NK-92 treated with Interleukin-12 subunit alpha and Interleukin-12 subunit beta, amount 100 ng/mL, for 24 hours (cell line): ENCODE data around the gene SECTM1.
"Not testable (repeated sequence)": the region's sequence is repeated elsewhere in the genome, so short reads cannot be mapped to it uniquely, and the experiment has no call there.

Source experiments
- DNase-seq: peaks from one replicate; lab custom pipeline; 2025; lab: John Stamatoyannopoulos, UW

The SECTM1 gene

DNA sequence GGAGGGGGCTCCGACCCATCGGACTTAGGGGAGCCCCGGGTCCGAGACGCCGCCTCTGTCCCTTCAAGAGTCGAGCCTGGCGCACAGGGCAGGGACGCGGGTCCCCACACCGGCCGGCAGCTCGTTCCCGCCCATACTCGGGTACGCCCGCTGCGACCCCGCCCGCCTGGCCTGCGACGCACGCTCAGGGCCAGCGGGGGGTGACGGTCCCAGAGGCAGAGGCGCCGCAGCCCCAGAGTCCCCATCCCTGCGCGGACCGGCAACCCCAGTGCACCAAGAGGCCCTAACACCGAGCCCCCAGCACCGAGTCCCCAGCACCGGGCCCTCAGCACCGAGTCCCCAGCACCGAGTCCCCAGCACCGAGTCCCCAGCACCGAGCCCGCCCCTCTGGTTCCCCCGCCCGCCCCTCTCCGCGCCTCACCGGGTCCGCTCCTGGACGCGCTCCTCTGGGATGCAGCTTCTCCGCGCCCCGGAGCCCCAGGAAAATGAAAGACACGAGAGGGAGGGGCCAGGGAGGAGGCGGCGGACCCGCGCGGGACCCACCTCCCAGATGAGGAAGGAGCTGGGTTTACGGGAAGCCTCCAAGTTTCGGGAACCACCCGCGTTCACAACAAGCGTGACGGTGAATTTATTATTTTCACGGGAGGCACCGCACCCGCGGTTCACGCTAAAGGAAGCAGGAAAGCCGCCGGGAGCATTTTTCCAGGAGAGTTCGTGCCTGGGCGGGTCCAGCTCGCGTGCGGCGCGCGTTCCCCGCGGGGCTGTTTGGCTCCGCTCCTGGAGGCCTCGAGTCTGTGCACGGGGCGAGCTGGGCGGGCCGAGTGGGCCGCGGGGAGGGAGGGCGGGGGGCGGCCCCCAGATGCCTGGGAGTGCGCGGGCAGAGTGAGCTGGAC is at the start of gene SECTM1:
SECTM1 (minus strand) TSS at position 488 of the 893 bp plus-strand sequence. CDS start 6,526 bp downstream, outside the sequence.
- no peak for DNase-seq

DNA sequence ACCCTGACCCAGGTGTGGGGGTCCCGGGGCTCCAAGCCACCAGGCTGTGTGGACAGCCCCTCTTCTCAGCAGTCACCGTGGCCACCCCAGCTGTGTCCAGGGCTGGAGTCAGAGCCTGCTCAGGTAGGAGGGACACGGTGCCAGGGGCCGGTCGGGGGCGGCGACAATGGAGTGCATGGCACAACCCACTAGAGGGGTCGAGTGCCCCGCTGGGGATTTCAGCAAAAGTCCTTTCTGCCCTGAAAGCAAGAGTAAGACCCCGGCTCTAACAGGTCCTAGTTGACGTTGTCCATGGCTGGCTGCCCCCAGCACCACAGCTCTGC is 49.3 kb upstream of the SECTM1 start:
- no peak for DNase-seq

DNA sequence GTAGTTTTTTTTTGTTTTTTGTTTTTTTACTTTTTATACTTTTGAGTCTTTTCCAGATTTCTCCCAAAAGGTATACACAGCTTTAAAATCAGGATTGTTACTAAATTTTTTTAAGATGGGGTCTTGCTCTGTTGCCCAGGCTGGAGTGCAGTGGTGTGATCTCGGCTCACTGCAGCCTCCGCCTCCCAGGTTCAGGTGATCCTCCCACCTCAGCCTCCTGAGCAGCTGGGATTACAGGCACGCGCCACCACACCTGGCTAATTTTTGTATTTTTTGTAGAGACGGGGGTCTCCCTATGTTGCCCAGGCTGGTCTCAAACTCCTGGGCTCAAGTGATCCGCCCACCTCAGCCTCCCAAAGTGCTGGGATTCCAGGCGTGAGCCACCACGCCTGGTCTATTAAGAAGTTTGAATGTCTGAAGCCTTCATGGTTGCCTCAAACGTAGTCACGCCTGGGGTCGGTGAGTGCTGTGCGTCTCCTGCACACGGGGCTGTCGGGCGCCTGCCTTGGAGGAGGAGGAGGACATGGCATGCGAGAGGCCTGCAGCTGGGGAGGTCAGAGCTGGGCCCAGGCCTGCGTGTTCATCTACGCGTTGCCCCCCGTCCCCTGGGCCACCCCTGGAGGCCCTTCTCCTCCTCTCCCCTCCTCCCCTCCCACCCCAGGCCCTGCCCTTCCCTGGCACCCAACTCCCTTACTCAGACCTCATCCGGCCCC is 48.8 kb upstream of the SECTM1 start:
- not testable (repeated sequence) for DNase-seq

DNA sequence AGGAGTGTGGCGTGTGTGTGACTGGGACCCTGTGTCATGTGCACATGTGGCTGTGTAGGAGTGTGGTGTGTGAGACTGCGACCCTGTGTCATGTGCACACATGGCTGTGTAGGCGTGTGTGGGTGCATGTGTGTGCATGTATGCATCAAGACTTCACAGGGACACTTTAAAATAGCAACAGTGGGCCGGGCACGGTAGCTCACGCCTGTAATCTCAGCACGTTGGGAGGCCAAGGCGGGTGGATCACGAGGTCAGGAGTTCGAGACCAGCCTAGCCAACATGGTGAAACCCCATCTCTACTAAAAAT is 48.1 kb upstream of the SECTM1 start:
- DNase-seq, result not testable (repeated sequence)

DNA sequence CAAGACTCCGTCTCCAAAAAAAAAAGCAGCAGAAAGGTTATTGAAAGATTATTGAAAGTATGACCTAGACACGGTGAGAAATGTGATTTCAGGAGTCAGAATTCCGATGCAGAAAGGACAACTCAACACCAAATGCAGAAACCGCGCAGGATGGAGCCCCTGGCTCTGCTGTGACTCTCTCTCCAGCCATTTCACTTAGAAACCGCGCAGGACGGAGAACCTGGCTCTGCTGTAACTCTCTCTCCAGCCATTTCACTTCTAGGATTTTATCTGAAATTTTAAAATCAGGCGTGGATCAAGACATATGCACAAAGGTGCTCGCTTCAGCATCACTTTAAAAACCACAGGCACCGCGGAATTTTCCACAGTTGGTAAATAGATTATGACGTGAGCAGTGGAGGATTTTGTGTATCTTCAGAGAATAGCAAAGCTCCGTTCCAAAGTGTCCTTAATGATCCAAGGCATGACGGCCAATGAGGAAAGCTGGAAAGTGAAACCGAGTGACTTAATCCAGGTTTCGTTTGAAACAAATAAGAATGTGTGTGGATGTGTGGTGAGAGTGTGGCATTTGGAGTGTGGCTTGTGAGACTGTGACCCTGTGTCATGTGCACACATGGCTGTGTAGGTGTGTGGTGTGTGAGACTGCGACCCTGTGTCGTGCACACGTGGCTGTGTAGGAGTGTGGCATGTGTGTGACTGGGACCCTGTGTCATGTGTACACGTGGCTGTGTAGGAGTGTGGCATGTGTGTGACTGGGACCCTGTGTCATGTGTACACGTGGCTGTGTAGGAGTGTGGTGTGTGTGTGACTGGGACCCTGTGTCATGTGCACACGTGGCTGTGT is 47.5 kb upstream of the SECTM1 start:
- DNase-seq, result no peak

DNA sequence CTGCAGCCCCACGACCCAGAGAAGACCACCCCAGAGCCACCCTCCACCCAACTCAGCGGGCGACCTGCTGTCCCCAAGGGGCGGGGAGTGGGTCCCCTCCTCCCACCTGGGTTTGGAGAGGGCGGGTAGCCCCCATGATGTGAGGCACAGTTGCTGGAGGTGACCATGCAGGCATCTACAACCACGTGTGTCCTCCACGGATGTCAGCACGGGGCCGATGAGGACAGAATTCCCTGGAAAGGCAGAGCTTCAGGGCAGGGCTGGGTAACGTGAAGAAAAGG is 45.1 kb upstream of the SECTM1 start:
- no peak for DNase-seq

DNA sequence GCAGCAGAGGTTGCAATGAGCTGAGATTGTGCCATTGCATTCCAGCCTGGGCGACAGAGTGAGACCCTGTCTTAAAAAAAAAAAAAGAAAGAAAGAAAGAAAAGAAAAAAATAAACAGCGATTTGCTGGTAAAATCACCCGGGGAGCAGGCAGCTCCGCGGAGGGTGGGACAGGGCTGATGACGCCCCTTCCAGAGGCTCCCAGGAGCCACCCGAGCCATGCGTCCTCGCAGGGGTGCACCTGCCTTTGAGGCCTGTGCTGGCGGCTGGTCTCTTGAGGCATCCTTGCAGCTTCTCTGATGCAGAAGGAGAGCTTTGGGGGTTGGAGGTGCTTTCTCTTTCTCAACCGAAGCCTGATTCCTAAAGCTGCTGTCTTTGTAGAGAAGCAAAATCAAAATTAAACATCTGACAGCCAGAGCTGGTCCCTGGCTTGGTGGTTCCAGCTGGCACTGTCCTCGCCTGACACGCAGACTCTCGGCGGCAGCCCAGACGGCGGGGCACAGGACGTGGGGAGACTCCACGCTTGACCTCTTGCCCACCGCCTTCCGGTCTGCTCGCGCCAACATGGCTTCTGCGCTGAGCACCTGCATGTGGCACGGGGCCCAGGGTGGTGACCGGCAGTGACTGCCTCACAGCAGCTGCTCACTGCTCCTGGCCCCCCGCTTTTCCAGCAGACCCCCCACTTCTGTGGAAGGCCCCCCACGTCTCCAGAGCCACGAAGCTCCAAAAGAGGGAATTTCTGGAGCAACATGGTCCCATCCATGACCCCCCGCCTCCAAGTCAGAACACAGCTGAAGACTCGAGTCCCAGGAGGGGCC is 44.6 kb upstream of the SECTM1 start:
- DNase-seq, result no peak

DNA sequence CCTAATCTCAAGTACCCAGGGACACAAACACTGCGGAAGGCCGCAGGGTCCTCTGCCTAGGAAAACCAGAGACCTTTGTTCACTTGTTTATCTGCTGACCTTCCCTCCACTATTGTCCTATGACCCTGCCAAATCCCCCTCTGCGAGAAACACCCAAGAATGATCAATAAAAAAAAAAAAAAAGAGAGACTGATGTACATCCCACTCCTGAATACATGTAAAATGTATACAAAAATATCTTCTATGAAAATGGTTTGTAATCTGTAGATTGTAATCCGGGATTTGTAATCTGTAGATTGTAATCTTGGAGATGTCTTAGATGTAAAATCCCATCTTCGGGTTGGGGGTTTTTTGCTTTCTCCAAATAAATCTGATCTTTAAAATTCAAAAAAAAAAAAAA is 43.7 kb upstream of the SECTM1 start:
- not testable (repeated sequence) for DNase-seq

DNA sequence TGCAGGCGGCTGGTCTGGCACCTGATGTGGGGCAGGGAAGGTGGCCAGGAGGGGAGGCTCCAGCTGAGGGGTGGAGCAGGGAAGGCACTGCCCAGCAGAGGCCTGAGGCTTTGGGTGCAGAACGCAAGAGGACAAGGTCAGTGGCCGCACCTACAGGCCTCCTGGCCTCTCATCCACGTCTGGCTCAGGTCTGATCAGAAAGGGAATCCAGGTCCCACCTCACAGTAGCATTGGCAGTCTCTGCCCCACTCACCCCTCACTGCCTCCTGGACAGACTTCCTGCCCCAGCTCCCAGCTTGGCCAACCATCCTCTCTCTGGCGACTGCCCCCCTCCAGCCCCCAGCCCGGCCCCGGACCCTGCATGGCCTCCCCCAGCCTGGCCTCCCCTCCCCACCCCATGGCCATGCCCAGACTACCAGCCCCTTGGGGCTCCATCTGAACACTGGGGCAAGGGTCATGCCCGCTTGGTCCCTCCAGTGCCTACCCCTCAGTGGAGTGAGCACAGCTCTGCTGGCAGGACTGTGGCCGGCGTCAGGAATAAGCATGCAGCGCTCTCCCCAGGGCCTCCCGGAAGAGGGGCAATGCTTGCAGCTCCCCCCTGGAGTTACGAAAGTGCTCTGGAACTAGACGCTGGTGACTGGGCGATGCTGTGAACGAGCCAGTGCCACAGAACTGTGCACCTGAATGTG is 42.6 kb upstream of the SECTM1 start:
- no peak for DNase-seq

DNA sequence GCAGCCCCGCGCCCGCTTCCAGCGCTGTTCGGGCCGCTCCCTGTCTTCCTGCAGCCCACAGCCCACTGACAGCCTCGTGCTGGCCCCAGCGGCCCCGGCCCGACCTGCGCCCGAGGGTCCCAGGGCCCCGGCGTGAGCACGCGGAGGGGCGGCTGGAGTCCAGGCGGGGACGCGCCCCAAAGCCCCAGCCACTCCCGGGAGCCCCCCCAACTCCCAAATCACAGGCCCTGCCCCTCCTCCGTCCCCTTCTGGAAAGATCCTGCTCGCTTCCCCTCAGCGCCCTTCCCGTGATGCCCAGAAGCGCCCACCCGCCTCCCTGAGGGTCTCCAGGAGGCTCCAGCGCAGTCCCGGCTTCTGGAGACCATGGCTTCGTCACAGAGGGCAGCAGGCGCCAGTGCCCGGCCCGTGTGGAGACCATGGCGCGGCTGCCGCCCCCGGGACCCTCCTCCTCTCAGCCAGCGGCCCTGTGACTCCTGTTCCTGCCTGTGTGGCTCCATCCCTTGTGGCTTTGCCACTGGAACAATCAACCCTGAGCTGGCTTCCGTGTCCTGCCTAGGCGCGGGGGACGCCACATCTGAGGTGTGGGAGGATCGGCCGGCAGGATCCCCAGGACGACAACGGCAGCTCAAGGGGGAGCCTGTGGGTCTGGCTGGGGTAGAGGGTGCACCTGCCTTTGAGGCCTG is 41.9 kb upstream of the SECTM1 start:
- DNase-seq, result no peak

DNA sequence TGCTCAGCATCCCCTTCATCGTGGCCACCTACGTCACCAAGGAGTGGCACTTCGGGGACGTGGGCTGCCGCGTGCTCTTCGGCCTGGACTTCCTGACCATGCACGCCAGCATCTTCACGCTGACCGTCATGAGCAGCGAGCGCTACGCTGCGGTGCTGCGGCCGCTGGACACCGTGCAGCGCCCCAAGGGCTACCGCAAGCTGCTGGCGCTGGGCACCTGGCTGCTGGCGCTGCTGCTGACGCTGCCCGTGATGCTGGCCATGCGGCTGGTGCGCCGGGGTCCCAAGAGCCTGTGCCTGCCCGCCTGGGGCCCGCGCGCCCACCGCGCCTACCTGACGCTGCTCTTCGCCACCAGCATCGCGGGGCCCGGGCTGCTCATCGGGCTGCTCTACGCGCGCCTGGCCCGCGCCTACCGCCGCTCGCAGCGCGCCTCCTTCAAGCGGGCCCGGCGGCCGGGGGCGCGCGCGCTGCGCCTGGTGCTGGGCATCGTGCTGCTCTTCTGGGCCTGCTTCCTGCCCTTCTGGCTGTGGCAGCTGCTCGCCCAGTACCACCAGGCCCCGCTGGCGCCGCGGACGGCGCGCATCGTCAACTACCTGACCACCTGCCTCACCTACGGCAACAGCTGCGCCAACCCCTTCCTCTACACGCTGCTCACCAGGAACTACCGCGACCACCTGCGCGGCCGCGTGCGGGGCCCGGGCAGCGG is 41.2 kb upstream of the SECTM1 start:
- no peak for DNase-seq

DNA sequence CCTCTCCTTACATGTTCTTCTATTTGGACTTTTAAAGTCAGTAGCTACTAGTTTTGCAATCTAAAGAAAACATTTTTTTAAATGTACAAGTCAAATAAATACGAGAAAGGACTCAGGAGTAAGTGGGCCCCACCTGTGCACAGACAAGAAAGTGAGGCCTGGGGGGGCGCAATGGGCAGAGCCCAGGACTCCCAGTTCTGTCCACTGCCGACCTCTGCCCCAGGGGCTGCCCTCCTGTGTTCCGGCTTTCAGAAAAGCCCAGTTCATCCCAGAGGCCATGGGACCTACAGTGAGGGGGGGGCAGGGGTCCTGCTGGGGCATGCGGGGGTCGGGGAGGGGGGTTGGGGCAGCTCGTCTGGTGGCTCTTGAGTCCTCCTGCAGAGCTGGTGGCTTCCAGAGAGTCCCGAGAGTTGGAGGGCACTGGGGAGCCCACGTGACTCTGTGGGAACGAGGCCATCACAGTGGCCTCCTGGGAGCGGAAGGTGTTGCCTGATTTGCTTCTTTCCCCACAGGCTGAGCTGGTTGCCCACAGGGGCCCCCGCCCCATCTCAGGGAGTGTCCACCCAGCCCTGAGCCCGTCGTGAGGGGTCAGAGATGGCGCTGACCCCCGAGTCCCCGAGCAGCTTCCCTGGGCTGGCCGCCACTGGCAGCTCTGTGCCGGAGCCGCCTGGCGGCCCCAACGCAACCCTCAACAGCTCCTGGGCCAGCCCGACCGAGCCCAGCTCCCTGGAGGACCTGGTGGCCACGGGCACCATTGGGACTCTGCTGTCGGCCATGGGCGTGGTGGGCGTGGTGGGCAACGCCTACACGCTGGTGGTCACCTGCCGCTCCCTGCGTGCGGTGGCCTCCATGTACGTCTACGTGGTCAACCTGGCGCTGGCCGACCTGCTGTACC is 40.4 kb upstream of the SECTM1 start:
- no peak for DNase-seq

DNA sequence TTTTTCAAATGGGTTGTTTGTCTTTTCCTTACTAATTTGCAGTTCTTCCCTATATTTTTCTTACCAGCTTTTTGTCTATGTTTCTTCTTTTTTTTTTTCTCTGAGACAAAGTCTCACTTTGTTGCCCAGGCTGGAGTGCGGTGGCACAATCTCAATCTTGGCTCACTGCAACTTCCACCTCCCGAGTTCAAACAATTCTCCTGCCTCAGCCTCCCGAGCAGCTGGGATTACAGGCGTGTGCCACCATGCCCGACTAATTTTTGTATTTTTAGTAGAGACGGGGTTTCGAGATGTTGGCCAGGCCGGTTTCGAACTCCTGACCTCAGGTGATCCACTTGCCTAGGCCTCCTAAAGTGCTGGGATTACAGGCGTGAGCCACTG is 39.5 kb upstream of the SECTM1 start:
- DNase-seq, result not testable (repeated sequence)

DNA sequence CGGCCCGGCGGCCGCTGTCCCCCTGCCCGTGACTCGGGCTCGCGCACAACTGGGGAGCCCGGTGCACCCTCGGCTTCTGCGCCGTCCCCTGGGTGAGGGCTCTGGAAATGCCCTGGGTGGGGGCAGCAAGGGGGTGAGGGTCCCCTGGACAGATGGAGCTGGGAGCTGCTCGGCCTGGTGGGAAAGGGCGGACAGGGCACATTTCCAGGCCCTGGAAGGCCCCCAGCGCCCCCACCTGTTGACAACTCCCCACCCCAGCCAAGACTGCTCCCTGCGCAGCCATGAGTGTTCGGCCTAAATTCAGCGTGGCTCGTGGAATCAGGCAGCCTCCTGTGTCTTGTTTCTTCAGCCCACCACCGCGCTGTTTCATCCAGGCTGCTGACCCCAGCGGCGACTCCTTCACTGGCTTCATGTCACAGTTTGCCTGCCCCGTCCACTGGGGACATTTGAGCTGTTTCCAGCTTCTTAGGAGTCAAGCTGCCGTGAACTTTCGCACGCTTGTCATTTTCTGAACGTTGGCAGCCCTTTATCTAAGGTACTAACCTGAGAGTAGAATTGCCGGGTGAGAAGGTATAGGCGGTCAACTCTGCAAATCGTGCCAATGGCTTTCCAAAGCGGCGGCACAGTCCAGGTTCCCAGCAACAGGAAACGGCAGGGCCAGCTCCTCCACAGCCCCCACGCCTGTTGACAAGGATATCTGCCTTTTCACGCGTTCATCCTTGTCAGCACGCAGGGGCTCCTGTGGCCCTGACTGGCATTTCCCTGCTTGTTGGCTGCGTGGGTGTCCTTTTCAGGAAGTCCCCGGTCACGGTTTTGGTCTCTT is 38.9 kb upstream of the SECTM1 start:
- no peak for DNase-seq

DNA sequence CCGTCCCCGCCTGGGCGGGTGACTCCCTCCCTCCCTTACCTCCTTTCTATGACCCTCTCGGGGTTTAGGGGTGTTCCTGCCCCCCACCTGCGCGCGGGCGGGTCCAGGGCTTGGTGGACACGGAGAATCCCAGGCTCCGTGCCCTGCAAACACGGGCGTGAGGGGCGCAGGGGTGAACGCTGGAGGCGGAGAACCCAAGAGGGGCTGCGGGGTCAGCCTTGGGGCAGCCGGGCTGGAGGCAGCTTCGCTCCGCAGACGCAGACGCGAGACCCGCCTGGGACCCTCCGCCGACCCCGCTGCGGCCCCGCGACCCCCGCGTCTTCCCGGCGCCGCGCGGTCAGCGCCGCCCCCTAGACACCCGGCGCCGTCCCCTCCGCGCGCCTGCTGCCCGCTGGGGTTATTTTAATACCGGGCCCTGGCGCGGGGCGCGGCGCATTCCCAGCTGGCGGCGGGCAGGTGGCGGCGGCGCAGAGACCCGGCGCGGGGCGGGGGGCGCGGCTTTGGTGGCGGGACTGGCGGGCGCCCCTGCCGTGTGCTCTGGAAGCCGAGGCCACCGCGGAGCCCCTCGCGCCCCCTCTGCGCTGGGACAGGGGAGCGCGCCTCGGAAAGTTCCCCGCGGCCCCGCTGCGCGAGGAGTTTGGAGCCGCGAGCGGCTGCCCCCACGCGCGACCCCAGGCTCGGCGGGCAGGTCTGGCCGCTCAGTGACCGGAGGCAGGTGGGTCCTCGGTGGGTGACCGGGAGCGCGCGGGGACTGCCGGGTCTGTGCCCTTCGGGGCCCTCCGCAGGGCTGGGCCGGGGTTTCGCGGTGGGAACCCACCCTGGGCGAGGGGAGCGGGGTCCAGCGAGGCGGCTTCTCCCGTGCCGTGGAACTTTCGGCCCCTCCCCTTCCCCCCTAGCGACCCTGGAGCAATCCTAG is 38.0 kb upstream of the SECTM1 start, which contains the start of gene UTS2R:
UTS2R (plus strand) TSS at position 433 of the 916 bp plus-strand sequence. CDS start 2,560 bp downstream, outside the sequence.
- no peak for DNase-seq

DNA sequence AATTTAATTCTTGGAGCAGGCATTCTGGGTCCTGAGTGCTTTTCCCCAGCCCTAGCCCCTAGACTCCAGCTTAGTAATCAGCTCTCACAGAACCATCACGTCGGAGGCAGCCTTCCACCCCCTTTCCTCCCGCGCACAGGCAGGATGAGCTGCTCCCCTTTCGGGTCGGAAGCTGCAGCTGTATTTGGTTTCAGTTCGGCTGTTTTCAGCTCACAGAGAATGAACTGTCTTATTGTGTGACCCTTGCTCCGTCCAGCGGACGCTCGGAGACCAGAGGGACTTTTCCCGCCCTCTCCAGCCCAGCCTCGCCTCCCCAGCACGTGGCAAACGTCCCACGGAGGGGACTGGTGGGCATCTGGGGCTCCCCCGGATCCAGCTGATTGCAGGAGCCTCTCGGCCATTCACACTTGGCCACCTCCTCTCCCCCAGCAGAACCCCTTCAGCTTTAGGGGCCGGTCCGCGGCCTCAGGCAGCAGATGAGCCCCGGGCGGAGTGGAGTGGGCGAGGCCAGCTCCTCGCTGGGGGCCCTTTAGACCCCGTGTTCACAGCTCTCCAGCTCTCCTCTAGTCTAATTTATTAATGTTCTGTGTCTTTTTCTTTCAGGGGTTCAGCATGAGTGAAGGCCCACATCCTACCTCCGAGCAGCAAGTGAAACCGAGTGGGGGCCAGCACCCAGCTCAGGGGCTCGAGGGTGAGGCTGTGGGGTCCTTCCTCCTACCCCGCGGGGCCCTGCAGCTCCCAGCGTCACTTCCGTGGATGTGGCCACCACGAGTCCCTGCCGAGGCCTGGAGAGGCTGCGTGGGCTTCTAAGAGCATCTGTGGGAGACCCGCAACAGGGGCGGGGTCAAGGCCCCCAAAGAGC is 37.1 kb upstream of the SECTM1 start:
- no peak for DNase-seq
